ENCODE data around the gene CLDN1.

Gene CLDN1

GRCh38 chr3:190330936-190331734 lies 8.9 kb upstream of the CLDN1 start:
- no peak for DNase-seq (ENCODE audit: low read depth, low spot score)

- no peak for DNase-seq (ENCODE audit: low read depth, low spot score)
Measured at GRCh38 chr3:190326930-190327329, 4.7 kb upstream of the CLDN1 start.

- DNase-seq (ENCODE audit: low read depth, low spot score): no peak
Measured at GRCh38 chr3:190326361-190326760, 4.1 kb upstream of the CLDN1 start.

GRCh38 chr3:190325923-190326322 lies 3.7 kb upstream of the CLDN1 start:
- no peak for DNase-seq (ENCODE audit: low read depth, low spot score)

GRCh38 chr3:190323246-190323626 lies 990 bp upstream of the CLDN1 start:
- no peak for DNase-seq (ENCODE audit: low read depth, low spot score)

- DNase-seq (ENCODE audit: low read depth, low spot score): no peak
Measured at GRCh38 chr3:190322604-190323245, 479 bp upstream of the CLDN1 start.

- no peak for DNase-seq (ENCODE audit: low read depth, low spot score)
Measured at GRCh38 chr3:190320594-190321362, 1.5 kb downstream of the CLDN1 start.

GRCh38 chr3:190319660-190320059 lies 2.6 kb downstream of the CLDN1 start:
- DNase-seq (ENCODE audit: low read depth, low spot score): peak; percentile 10

- no peak for DNase-seq (ENCODE audit: low read depth, low spot score)
Measured at GRCh38 chr3:190318666-190319065, 3.6 kb downstream of the CLDN1 start.

- no peak for DNase-seq (ENCODE audit: low read depth, low spot score)
Measured at GRCh38 chr3:190314741-190315140, 7.5 kb downstream of the CLDN1 start.

- DNase-seq (ENCODE audit: low read depth, low spot score): no peak
Measured at GRCh38 chr3:190309414-190309813, 12.8 kb downstream of the CLDN1 start.

- no peak for DNase-seq (ENCODE audit: low read depth, low spot score)
Measured at GRCh38 chr3:190308154-190308553, 14.1 kb downstream of the CLDN1 start.

GRCh38 chr3:190307164-190307545 lies 15.1 kb downstream of the CLDN1 start:
- no peak for DNase-seq (ENCODE audit: low read depth, low spot score)

GRCh38 chr3:190306513-190307163 lies 15.6 kb downstream of the CLDN1 start:
- no peak for DNase-seq (ENCODE audit: low read depth, low spot score)

- DNase-seq (ENCODE audit: low read depth, low spot score): no peak
Measured at GRCh38 chr3:190306026-190306425, 16.2 kb downstream of the CLDN1 start.

- no peak for DNase-seq (ENCODE audit: low read depth, low spot score)
Measured at GRCh38 chr3:190305406-190305805, 16.8 kb downstream of the CLDN1 start.

- DNase-seq (ENCODE audit: low read depth, low spot score): no peak
Measured at GRCh38 chr3:190303884-190304283, 18.4 kb downstream of the CLDN1 start.

GRCh38 chr3:190302212-190302867 lies 19.9 kb downstream of the CLDN1 start:
- DNase-seq (ENCODE audit: low read depth, low spot score): no peak

GRCh38 chr3:190301591-190301990 lies 20.7 kb downstream of the CLDN1 start:
- no peak for DNase-seq (ENCODE audit: low read depth, low spot score)

- DNase-seq (ENCODE audit: low read depth, low spot score): no peak
Measured at GRCh38 chr3:190299969-190300368, 22.3 kb downstream of the CLDN1 start.

- no peak for DNase-seq (ENCODE audit: low read depth, low spot score)
Measured at GRCh38 chr3:190294030-190294429, 28.2 kb downstream of the CLDN1 start.

- DNase-seq (ENCODE audit: low read depth, low spot score): no peak
Measured at GRCh38 chr3:190293621-190294020, 28.6 kb downstream of the CLDN1 start.

Data from activated CD4-positive, CD25-positive, alpha-beta regulatory T cell treated with anti-CD3 and anti-CD28 coated beads, Interleukin-2, amount 50 U/mL, for 16 hours (primary cell).